Lung (tissue), 12 donors: ENCODE data around the gene MILR1. TPM values are rescaled to one million over a fixed set of nuclear protein-coding genes. Genes with fewer than 3 reads are reported as not detected.
"Not testable (repeated sequence)": the region's sequence is repeated elsewhere in the genome, so short reads cannot be mapped to it uniquely, and the experiment has no call there.

ENCODE experiments used
- ATAC-seq: fragments of 200-7000 bp; cut with Tn5 transposase; one replicate; pipeline ENCODE4 v1.9.1; 2020; ENCODE audit warnings: moderate number of reproducible peaks; ENCODE audit not compliant: insufficient read depth, low FRiP score
- DNase-seq, 3 donors: peaks; one replicate each; pipeline ENCODE4 v3.0.0-alpha.2; 2013 to 2017
- H3K27ac ChIP-seq, 2 donors: one replicate each; pipeline ENCODE4 v1.5.1; 2013; ENCODE audit warnings: mild to moderate bottlenecking in 2 of 2, moderate library complexity in 2 of 2, control low read depth in 1 of 2, inconsistent platforms in 1 of 2, low read depth in 1 of 2, low read length in 1 of 2
- H3K27me3 ChIP-seq, 3 donors: one replicate each; pipeline ENCODE4 v1.5.1; 2013; ENCODE audit warnings: low read length in 2 of 3; ENCODE audit not compliant: control insufficient read depth in 3 of 3, insufficient read depth in 3 of 3
- H3K36me3 ChIP-seq, 4 donors: one replicate each; pipeline ENCODE4 v1.5.1; 2013; ENCODE audit warnings: low read length in 4 of 4, mild to moderate bottlenecking in 1 of 4, moderate library complexity in 1 of 4; ENCODE audit not compliant: control insufficient read depth in 4 of 4, insufficient read depth in 4 of 4
- H3K4me1 ChIP-seq, 5 donors: one replicate each; pipeline ENCODE4 v1.5.1; 2013; ENCODE audit warnings: low read length in 5 of 5, mild to moderate bottlenecking in 2 of 5, moderate library complexity in 1 of 5; ENCODE audit not compliant: control insufficient read depth in 5 of 5, insufficient read depth in 5 of 5
- H3K4me3 ChIP-seq: one replicate; pipeline ENCODE4 v1.5.1; 2013; ENCODE audit warnings: mild to moderate bottlenecking, control low read depth, moderate library complexity
- H3K9ac ChIP-seq, 2 donors: one replicate each; pipeline ENCODE4 v1.5.1; 2013; ENCODE audit warnings: low read length in 2 of 2, control low read depth in 1 of 2; ENCODE audit not compliant: insufficient read depth in 1 of 2
- H3K9me3 ChIP-seq, 4 donors: one replicate each; pipeline ENCODE4 v1.5.1; 2013; ENCODE audit warnings: low read length in 3 of 4, mild to moderate bottlenecking in 1 of 4, moderate library complexity in 1 of 4; ENCODE audit not compliant: control insufficient read depth in 4 of 4, insufficient read depth in 3 of 4
- CTCF ChIP-seq: IDR thresholded peaks from 2 replicates; pipeline ENCODE4 v1.5.1; 2012; ENCODE audit warnings: mild to moderate bottlenecking; ENCODE audit errors: control extremely low read depth, extremely low read depth
- WGBS, 2 donors: extraction: QIAGEN DNeasy Blood & Tissue Kit; methylation state at CpG; one replicate each; pipeline ENCODE4 v1.1.7; 2013; 5-methylcytosine and 5-hydroxymethylcytosine counted together
- polyA plus RNA-seq, 2 donors: library from polyadenylated mRNA; stranded (reverse); fragments of 200-250 nt; gene quantifications; one replicate each; pipeline ENCODE4 v1.2.1, GENCODE V29; 2013
- total RNA-seq, 2 donors: library from RNA; depleted of rRNA in 1 of 2; stranded (reverse); fragments of >200 nt in 1 of 2; gene quantifications; one replicate each; pipeline ENCODE4 v1.2.1, GENCODE V29; 2014 to 2021
- donor health status: control.
- donor health status: control.
- donor health status: Bipolar disorder and iron deficiency.
- donor health status: healthy.
- donor health status: DM: yes; HTN: yes; CAD: no.

MILR1 gene
- total and polyA plus RNA-seq, 4 donors: 6.9 to 36.3 (median 16.7) TPM

- H3K9me3 ChIP-seq: no peaks in the 10 kb centered on the region
- peak; percentile 67 for TF ChIP-seq CTCF
- H3K36me3 ChIP-seq: no peaks in the 10 kb centered on the region
- H3K9ac ChIP-seq: no peak overlapping the region
- peak; percentile 77 for ATAC-seq
- whole genome bisulfite sequencing, 2 donors: 35 to 40% methylated on average over 19 of the region's 19 CpGs
- peak overlapping the region in 1 of 2 donors; percentile 47 for H3K27ac ChIP-seq
- peaks cover 0 to 2% (median 0%) of the 10 kb centered on the region in 5 donors for H3K4me1 ChIP-seq
- no peak overlapping the region for H3K4me3 ChIP-seq
- no peaks in the 10 kb centered on the region for H3K27me3 ChIP-seq
- peak in 2 of 3 donors; percentile 78 to 79 for DNase-seq
These were observed 30.2 kb upstream of the MILR1 start for GRCh38 chr17:64418506-64419339.

- Histone ChIP-seq H3K9me3 (no peaks in the 10 kb centered on the region), H3K9ac (no peak overlapping the region), H3K27ac (no peak overlapping the region), H3K36me3 (no peaks in the 10 kb centered on the region), H3K27me3 (no peaks in the 10 kb centered on the region), H3K4me1 (peaks cover 0 to 2% (median 0%) of the 10 kb centered on the region in 5 donors), H3K4me3 (no peak overlapping the region)
- ATAC-seq (no peak), DNase-seq (peak; percentile 25 to 86 (median 83))
- TF ChIP-seq CTCF: peak; percentile 87
- WGBS, 2 donors: 31 to 32% methylated on average over 6 of the region's 6 CpGs
These were observed 28.7 kb upstream of the MILR1 start for GRCh38 chr17:64420143-64420670.

DNA sequence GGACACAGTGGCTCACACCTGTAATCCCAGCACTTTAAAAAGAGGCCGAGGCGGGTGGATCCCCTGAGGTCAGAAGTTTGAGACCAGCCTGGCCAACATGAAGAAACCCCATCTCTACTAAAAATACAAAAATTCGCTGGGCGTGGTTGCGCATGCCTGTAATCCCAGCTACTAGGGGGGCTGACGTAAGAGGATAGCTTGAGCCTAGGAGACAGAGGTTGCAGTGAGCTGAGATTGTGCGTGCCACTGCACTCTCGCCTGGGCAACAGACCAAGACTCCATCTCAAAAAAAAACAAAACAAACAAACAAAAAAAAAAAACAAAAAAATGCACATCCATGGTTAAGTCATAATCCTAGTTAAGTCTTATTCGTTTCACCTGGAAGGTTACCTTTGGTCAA lies 26.8 kb upstream of the MILR1 start:
- not testable (repeated sequence) for H3K27ac ChIP-seq, DNase-seq, H3K4me1 ChIP-seq, ATAC-seq, H3K36me3 ChIP-seq, H3K9me3 ChIP-seq, H3K4me3 ChIP-seq, H3K27me3 ChIP-seq, H3K9ac ChIP-seq
- 81 to 89% methylated on average over 3 to 9 of the region's 9 CpGs for WGBS, 2 donors

GRCh38 chr17:64423881-64424280 lies 25.0 kb upstream of the MILR1 start:
- TF ChIP-seq CTCF: no peak
- Histone ChIP-seq H3K4me1 (no peaks in the 10 kb centered on the region), H3K9me3 (no peaks in the 10 kb centered on the region), H3K27me3 (peaks cover 0 to 3% (median 0%) of the 10 kb centered on the region in 3 donors), H3K36me3 (no peaks in the 10 kb centered on the region), H3K27ac (no peak overlapping the region), H3K9ac (no peak overlapping the region), H3K4me3 (no peak overlapping the region)
- WGBS, 2 donors: 79 to 95% methylated on average over 3 of the region's 3 CpGs
- DNase-seq (no peak), ATAC-seq (no peak)
